B cell (primary cell): ENCODE data around the gene BHLHA15. TPM values are rescaled to one million over a fixed set of nuclear protein-coding genes. Genes with fewer than 3 reads are reported as not detected.

Source experiments
- ATAC-seq: fragments of 200-7000 bp; cut with Tn5 transposase; one replicate; pipeline ENCODE4 v1.10.0; 2021; ENCODE audit warnings: low read depth, mild to moderate bottlenecking, moderate number of reproducible peaks, moderate library complexity
- CTCF ChIA-PET: fragments of 350-600 bp; sonication (Branson Sonifier 250); formaldehyde crosslinking; loops from one replicate; lab custom pipeline; 2021; ENCODE audit warnings: antibody characterized with exemption, inconsistent platforms; lab: Charles Lee
- POLR2A ChIA-PET: fragments of 350-600 bp; sonication (Branson Sonifier 250); formaldehyde crosslinking; loops from one replicate; lab custom pipeline; 2021; ENCODE audit warnings: antibody characterized with exemption; lab: Charles Lee
- DNase-seq: peaks from one replicate; pipeline ENCODE4 v3.0.0; 2013
- H2AFZ ChIP-seq: 2 replicates; pipeline ENCODE4 v1.6.1; 2012; ENCODE audit warnings: mild to moderate bottlenecking, low read depth, low read length; ENCODE audit not compliant: insufficient read depth, poor library complexity, severe bottlenecking
- H3K27ac ChIP-seq, 2 donors: 1 replicate in 1 of 2; 2 replicates in 1 of 2; pipeline ENCODE4 v1.5.1; 2012 to 2013; ENCODE audit warnings: low read length in 2 of 2, mild to moderate bottlenecking in 2 of 2, moderate library complexity in 1 of 2
- H3K27me3 ChIP-seq, 4 experiments: fragments of 200-600 bp in 1 of 4; sonication (generic) in 1 of 4; replicated peaks in 1 of 4; 1 replicate in 2 of 4; 2 replicates in 2 of 4; pipeline versions ENCODE4 v1.6.1 to v1.7.0; 2013 to 2016; ENCODE audit warnings: low read length in 3 of 4, mild to moderate bottlenecking in 2 of 4, mixed read lengths in 1 of 4, moderate library complexity in 1 of 4; ENCODE audit not compliant: insufficient read depth in 4 of 4, control insufficient read depth in 3 of 4; ENCODE audit errors: control extremely low read depth in 1 of 4
- H3K36me3 ChIP-seq, 2 experiments: replicated peaks in 1 of 2; 1 replicate in 1 of 2; 2 replicates in 1 of 2; pipeline versions ENCODE4 v1.6.1 to v1.7.1; 2013; ENCODE audit warnings: low read length in 1 of 2; ENCODE audit not compliant: insufficient read depth in 2 of 2, control insufficient read depth in 1 of 2; ENCODE audit errors: control extremely low read depth in 1 of 2, extremely low read depth in 1 of 2
- H3K4me1 ChIP-seq, 2 donors: fragments of 200-600 bp in 1 of 2; sonication (generic) in 1 of 2; 1 replicate in 1 of 2; 2 replicates in 1 of 2; pipeline versions ENCODE4 v1.5.1 to v1.6.1; 2013 to 2017; ENCODE audit warnings: low read length in 2 of 2; ENCODE audit not compliant: control insufficient read depth in 2 of 2, insufficient read depth in 2 of 2
- H3K4me2 ChIP-seq: replicated peaks from 2 replicates; pipeline ENCODE3; 2012; ENCODE audit warnings: mild to moderate bottlenecking, low read depth, low read length; ENCODE audit not compliant: poor library complexity, severe bottlenecking
- H3K4me3 ChIP-seq, 5 experiments: fragments of 200-600 bp in 1 of 5; sonication (generic) in 1 of 5; 1 replicate in 3 of 5; 2 replicates in 2 of 5; pipeline versions ENCODE4 v1.5.1 to v1.7.0; 2011 to 2016; ENCODE audit warnings: low read length in 4 of 5, mild to moderate bottlenecking in 4 of 5, low read depth in 2 of 5, control low read depth in 1 of 5, moderate library complexity in 1 of 5; ENCODE audit not compliant: insufficient read depth in 1 of 5; ENCODE audit errors: control extremely low read depth in 1 of 5, extremely low read depth in 1 of 5
- H3K79me2 ChIP-seq: fragments of 200-600 bp; sonication (generic); one replicate; pipeline ENCODE4 v1.6.0; 2016; ENCODE audit warnings: low read length; ENCODE audit not compliant: control insufficient read depth, insufficient read depth
- H3K9ac ChIP-seq: fragments of 200-600 bp; sonication (generic); 2 replicates; pipeline ENCODE4 v1.6.1; 2017; ENCODE audit warnings: mild to moderate bottlenecking, low read length, moderate library complexity
- H3K9me3 ChIP-seq, 3 donors: one replicate each; pipeline versions ENCODE4 v1.6.1 to v1.7.1; 2013; ENCODE audit warnings: low read length in 2 of 3; ENCODE audit not compliant: control insufficient read depth in 2 of 3, insufficient read depth in 1 of 3; ENCODE audit errors: control extremely low read depth in 1 of 3
- H4K20me1 ChIP-seq: 2 replicates; pipeline ENCODE4 v1.6.0; 2012; ENCODE audit warnings: mild to moderate bottlenecking, low read length; ENCODE audit not compliant: insufficient read depth, control insufficient read depth, poor library complexity, severe bottlenecking
- H3K27ac Mint-ChIP-seq: one replicate; pipeline ENCODE4 v1.8.0; 2021; ENCODE audit warnings: mixed read lengths
- H3K27me3 Mint-ChIP-seq: one replicate; pipeline ENCODE4 v1.8.0; 2021; ENCODE audit warnings: mixed read lengths
- H3K4me1 Mint-ChIP-seq: one replicate; pipeline ENCODE4 v1.8.0; 2021; ENCODE audit warnings: mixed read lengths
- H3K4me3 Mint-ChIP-seq: one replicate; pipeline ENCODE4 v1.8.0; 2021; ENCODE audit warnings: mixed read lengths
- H3K9me3 Mint-ChIP-seq: one replicate; pipeline ENCODE4 v1.8.0; 2022; ENCODE audit warnings: mixed read lengths; ENCODE audit not compliant: insufficient read depth
- EZH2 ChIP-seq: IDR thresholded peaks from 2 replicates; pipeline ENCODE4 v1.6.1; 2012; ENCODE audit warnings: borderline replicate concordance, low read depth, mild to moderate bottlenecking, moderate library complexity, low read length; ENCODE audit not compliant: insufficient read depth, poor library complexity, severe bottlenecking
- WGBS: methylation state at CpG from one replicate; pipeline ENCODE4 v1.1.5; 2013; ENCODE audit warnings: missing lambda C conversion rate; ENCODE audit not compliant: insufficient coverage; 5-methylcytosine and 5-hydroxymethylcytosine counted together
- intact Hi-C: fragments of 100-400 bp; cut with micrococcal nuclease; formaldehyde crosslinking; loops from one replicate; pipeline ENCODE4 v1.10.0; 2022
- polyA plus RNA-seq: library from polyadenylated mRNA; depleted of rRNA; stranded (reverse); fragments of >200 nt; gene quantifications from 2 replicates; pipeline ENCODE4 v1.2.3, GENCODE V29; 2012
- total RNA-seq, 2 donors: library from RNA; stranded (reverse); fragments of 120-200 nt in 1 of 2; gene quantifications; 1 replicate in 1 of 2; 2 replicates in 1 of 2; pipeline versions ENCODE4 v1.2.3 to v1.2.4, GENCODE V29; 2013 to 2022
- TF ChIP-seq, protein P1 (sequence below): fragments of 200-600 bp; IDR thresholded peaks from one replicate; pipeline ENCODE4 v1.8.0; 2022; ENCODE audit warnings: antibody characterized with exemption, mild to moderate bottlenecking

Gene BHLHA15
- total and polyA plus RNA-seq, 2 donors (not counting 1 experiment from before 2014, with no cell fraction given) = 0.74 to 2.2 TPM

DNA sequence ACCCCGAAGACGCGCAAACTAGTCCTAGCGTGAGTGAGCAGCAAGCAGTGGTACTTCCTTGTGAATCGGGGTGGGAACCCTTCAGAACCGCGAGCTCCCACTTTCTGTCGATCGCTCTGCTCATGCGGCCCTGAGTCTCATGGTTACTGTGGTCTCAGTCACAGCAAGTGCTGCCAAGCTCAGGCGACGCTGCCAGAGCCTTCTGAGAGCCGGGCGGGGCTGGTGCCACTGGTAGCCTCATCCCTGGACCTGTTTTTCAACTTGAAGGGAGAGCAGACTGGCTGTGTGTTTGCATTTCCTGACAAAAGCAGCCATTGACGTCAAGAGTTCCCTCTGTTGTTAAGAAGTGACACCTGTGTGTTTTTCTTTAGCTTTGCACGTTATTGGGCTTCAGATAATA is 32.9 kb upstream of the BHLHA15 start:
- ChIA-PET CTCF (interaction anchor here (1.6 to 6.1 kb wide), 2 partner anchors 10 to 157 kb away, joined by 4 to 37 read pairs; no protein-coding TSS in a partner anchor), POLR2A (no interaction called here)
- H3K4me3 ChIP-seq = no peak overlapping the region
- peaks cover 0 to 5% of the 10 kb centered on the region in 2 experiments for H3K36me3 ChIP-seq
- no peaks in the 10 kb centered on the region for H3K79me2 ChIP-seq
- H3K27me3 ChIP-seq = no peaks in the 10 kb centered on the region
- H4K20me1 ChIP-seq = no peaks in the 10 kb centered on the region
- H2AFZ ChIP-seq = no peak overlapping the region
- no peak for ATAC-seq
- TF ChIP-seq, protein P1, sequence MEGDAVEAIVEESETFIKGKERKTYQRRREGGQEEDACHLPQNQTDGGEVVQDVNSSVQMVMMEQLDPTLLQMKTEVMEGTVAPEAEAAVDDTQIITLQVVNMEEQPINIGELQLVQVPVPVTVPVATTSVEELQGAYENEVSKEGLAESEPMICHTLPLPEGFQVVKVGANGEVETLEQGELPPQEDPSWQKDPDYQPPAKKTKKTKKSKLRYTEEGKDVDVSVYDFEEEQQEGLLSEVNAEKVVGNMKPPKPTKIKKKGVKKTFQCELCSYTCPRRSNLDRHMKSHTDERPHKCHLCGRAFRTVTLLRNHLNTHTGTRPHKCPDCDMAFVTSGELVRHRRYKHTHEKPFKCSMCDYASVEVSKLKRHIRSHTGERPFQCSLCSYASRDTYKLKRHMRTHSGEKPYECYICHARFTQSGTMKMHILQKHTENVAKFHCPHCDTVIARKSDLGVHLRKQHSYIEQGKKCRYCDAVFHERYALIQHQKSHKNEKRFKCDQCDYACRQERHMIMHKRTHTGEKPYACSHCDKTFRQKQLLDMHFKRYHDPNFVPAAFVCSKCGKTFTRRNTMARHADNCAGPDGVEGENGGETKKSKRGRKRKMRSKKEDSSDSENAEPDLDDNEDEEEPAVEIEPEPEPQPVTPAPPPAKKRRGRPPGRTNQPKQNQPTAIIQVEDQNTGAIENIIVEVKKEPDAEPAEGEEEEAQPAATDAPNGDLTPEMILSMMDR = no peak
- no peak for TF ChIP-seq EZH2
- H3K27ac ChIP-seq = no peak overlapping the region
- no peaks in the 10 kb centered on the region for H3K4me1 ChIP-seq
- no peaks in the 10 kb centered on the region for H3K27me3 Mint-ChIP-seq
- H3K4me2 ChIP-seq = no peak overlapping the region
- H3K9me3 Mint-ChIP-seq = no peaks in the 10 kb centered on the region
- H3K9ac ChIP-seq = no peak overlapping the region
- H3K9me3 ChIP-seq = no peaks in the 10 kb centered on the region
- DNase-seq = no peak
- 98% methylated on average over 15 of the region's 16 CpGs for WGBS
- no peak overlapping the region for H3K4me3 Mint-ChIP-seq
- H3K27ac Mint-ChIP-seq = no peak overlapping the region
- intact Hi-C loops = no loop called here
- no peaks in the 10 kb centered on the region for H3K4me1 Mint-ChIP-seq

- H3K27me3 Mint-ChIP-seq = no peaks in the 10 kb centered on the region
- no peaks in the 10 kb centered on the region for H3K4me1 ChIP-seq
- H3K36me3 ChIP-seq = peaks cover 0 to 5% of the 10 kb centered on the region in 2 experiments
- no peak overlapping the region for H2AFZ ChIP-seq
- no peak overlapping the region for H3K4me3 Mint-ChIP-seq
- 98% methylated on average over 7 of the region's 10 CpGs for WGBS
- TF ChIP-seq EZH2 = no peak
- TF ChIP-seq, protein P1 = no peak
- no peak overlapping the region for H3K9ac ChIP-seq
- no peak overlapping the region for H3K4me2 ChIP-seq
- ATAC-seq (no peak), DNase-seq (no peak)
- H3K4me1 Mint-ChIP-seq = no peaks in the 10 kb centered on the region
- CTCF ChIA-PET = interaction anchor here (1.9 to 6.1 kb wide), 2 partner anchors 10 to 14 kb away, joined by 8 to 37 read pairs; no protein-coding TSS in a partner anchor
- H3K9me3 ChIP-seq = no peaks in the 10 kb centered on the region
- H3K4me3 ChIP-seq = no peak overlapping the region
- H3K27ac ChIP-seq = no peak overlapping the region
- no peak overlapping the region for H3K27ac Mint-ChIP-seq
- H4K20me1 ChIP-seq = no peaks in the 10 kb centered on the region
- no peaks in the 10 kb centered on the region for H3K27me3 ChIP-seq
- POLR2A ChIA-PET = no interaction called here
- intact Hi-C loops = no loop called here
- H3K9me3 Mint-ChIP-seq = no peaks in the 10 kb centered on the region
- no peaks in the 10 kb centered on the region for H3K79me2 ChIP-seq
Observed at GRCh38 chr7:98178762-98179490, 32.3 kb upstream of the BHLHA15 start.
